GM21526 (cell line): ENCODE measurements around the gene TSGA10IP.
A peak's percentile ranks its signal among the peaks of the same experiment; 100 is the strongest.

Source experiments
- ATAC-seq: cut with Tn5 transposase; IDR thresholded peaks from one replicate; pipeline ENCODE4 v1.9.1; 2021; ENCODE audit warnings: moderate library complexity; ENCODE audit not compliant: unreplicated experiment, low FRiP score

Gene TSGA10IP

GRCh38 chr11:65945430-65945911, at the start of gene TSGA10IP:
TSS of gene TSGA10IP (plus strand) at chr11:65945480. CDS start at chr11:65945676, 196 bp downstream.
- ATAC-seq = no peak

GRCh38 chr11:65895482-65895981, 49.7 kb upstream of the TSGA10IP start:
- no peak for ATAC-seq

- no peak for ATAC-seq
These were observed 49.0 kb upstream of the TSGA10IP start for GRCh38 chr11:65896034-65896999.

- no peak for ATAC-seq
These were observed 48.2 kb upstream of the TSGA10IP start for GRCh38 chr11:65897020-65897471.

- no peak for ATAC-seq
These were observed 46.5 kb upstream of the TSGA10IP start for GRCh38 chr11:65898656-65899355.

- no peak for ATAC-seq
These were observed 45.7 kb upstream of the TSGA10IP start for GRCh38 chr11:65899356-65900124.

- peak; percentile 62 for ATAC-seq
These were observed 45.0 kb upstream of the TSGA10IP start, which contains the start of gene FOSL1 for GRCh38 chr11:65900125-65900898. TSS of gene FOSL1 (minus strand) at chr11:65900388. CDS start at chr11:65900339, 49 bp downstream.

- ATAC-seq = no peak
These were observed 44.4 kb upstream of the TSGA10IP start for GRCh38 chr11:65900899-65901180.

- ATAC-seq = no peak
These were observed 42.2 kb upstream of the TSGA10IP start for GRCh38 chr11:65903068-65903481.

GRCh38 chr11:65903715-65904114, 41.6 kb upstream of the TSGA10IP start:
- ATAC-seq = no peak

GRCh38 chr11:65906602-65907001, 38.7 kb upstream of the TSGA10IP start:
- no peak for ATAC-seq

- ATAC-seq = no peak
These were observed 37.4 kb upstream of the TSGA10IP start for GRCh38 chr11:65907878-65908277.

- ATAC-seq = no peak
These were observed 33.4 kb upstream of the TSGA10IP start for GRCh38 chr11:65911682-65912568.

- ATAC-seq = no peak
These were observed 32.4 kb upstream of the TSGA10IP start for GRCh38 chr11:65912845-65913244.

GRCh38 chr11:65915101-65915820, 30.0 kb upstream of the TSGA10IP start:
- ATAC-seq = no peak

GRCh38 chr11:65915821-65916251, 29.4 kb upstream of the TSGA10IP start:
- no peak for ATAC-seq

GRCh38 chr11:65916391-65916790, 28.9 kb upstream of the TSGA10IP start:
- ATAC-seq = no peak

- ATAC-seq = no peak
These were observed 28.2 kb upstream of the TSGA10IP start for GRCh38 chr11:65917077-65917433.
